Measurements from ENCODE around the gene LMF1.

DNA sequence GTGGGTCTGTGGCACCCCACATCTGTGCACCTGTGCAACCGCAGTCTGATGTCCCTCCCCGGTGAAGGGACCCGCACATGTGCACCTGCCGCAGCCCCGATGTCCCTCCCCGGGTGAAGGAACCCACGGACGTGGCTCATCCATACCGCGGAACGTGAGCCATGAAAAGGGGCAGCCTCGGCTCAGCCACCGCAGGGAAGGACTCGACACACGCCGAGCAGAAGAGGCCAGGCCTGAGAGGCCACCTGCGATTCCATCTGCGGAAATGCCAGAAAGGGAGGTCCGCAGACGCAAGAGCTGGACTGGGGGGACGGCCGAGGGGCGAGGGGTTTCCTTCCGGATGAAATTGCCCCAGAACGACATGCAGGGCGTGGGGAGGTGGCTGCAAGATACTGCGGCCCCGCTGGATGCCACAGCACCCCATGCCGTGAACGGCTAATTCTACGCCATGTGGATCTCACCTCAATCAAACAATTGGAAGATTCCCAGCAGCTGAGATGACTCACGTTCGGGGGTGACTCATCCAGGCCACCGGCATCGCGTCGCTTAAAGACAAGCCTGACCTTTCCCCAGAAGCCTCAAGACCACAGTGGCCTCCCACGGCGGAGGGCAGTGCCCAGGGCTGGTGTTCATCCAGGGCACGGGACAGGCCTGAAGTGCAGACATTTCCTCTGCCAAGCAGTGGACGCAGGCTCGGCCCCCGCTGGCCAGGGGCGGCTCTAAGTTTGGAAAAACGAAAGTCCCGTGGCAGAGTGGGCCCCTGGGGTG lies 31.8 kb upstream of the LMF1 start:
- TF ChIP-seq, protein P1, sequence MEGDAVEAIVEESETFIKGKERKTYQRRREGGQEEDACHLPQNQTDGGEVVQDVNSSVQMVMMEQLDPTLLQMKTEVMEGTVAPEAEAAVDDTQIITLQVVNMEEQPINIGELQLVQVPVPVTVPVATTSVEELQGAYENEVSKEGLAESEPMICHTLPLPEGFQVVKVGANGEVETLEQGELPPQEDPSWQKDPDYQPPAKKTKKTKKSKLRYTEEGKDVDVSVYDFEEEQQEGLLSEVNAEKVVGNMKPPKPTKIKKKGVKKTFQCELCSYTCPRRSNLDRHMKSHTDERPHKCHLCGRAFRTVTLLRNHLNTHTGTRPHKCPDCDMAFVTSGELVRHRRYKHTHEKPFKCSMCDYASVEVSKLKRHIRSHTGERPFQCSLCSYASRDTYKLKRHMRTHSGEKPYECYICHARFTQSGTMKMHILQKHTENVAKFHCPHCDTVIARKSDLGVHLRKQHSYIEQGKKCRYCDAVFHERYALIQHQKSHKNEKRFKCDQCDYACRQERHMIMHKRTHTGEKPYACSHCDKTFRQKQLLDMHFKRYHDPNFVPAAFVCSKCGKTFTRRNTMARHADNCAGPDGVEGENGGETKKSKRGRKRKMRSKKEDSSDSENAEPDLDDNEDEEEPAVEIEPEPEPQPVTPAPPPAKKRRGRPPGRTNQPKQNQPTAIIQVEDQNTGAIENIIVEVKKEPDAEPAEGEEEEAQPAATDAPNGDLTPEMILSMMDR (IDR thresholded peaks at IDR 0.05), result no peak
- no peak for TF ChIP-seq POLR2A (IDR thresholded peaks at IDR 0.05)
